Caco-2 (cell line): Measurements from ENCODE around the gene PKD1. TPM values are rescaled to one million over a fixed set of nuclear protein-coding genes. Genes with fewer than 3 reads are reported as not detected.

Experiments used
- BruUV-seq: library from RNA; stranded (reverse); fragments of 400-500 nt; replicated peaks from 2 replicates; lab custom pipeline; 2021; lab: Mats Ljungman, UMichigan
- CTCF ChIA-PET: fragments of 300-600 bp; sonication (Branson Sonifier 250); formaldehyde crosslinking; loops from one replicate; lab custom pipeline; 2022; ENCODE audit warnings: antibody characterized with exemption; lab: Charles Lee
- POLR2A ChIA-PET: fragments of 300-600 bp; sonication (Branson Sonifier 250); formaldehyde crosslinking; loops from one replicate; lab custom pipeline; 2022; ENCODE audit warnings: antibody characterized with exemption; lab: Charles Lee
- DNase-seq, 2 experiments: peaks; one replicate each; pipeline versions ENCODE4 v3.0.0 to v3.0.0-alpha.2; 2020 to 2022
- H3K27me3 ChIP-seq: replicated peaks from 2 replicates; pipeline ENCODE4 v1.6.0; 2011; ENCODE audit warnings: low read length; ENCODE audit not compliant: control insufficient read depth, insufficient read depth
- H3K36me3 ChIP-seq: 2 replicates; pipeline ENCODE4 v1.5.1; 2011; ENCODE audit warnings: low read length; ENCODE audit not compliant: control insufficient read depth, insufficient read depth
- H3K4me1 ChIP-seq: fragments of 250-450 bp; sonication (Bioruptor Pico); 2 replicates; pipeline ENCODE4 v1.5.1; 2020; ENCODE audit warnings: mild to moderate bottlenecking
- H3K4me3 ChIP-seq: 2 replicates; pipeline ENCODE4 v1.5.1; 2011; ENCODE audit warnings: low read depth, mild to moderate bottlenecking, control low read depth, low read length
- H3K9me3 ChIP-seq: fragments of 250-450 bp; sonication (Bioruptor Pico); 2 replicates; pipeline ENCODE4 v1.5.1; 2020; ENCODE audit warnings: mild to moderate bottlenecking, moderate library complexity
- H3K27ac Mint-ChIP-seq: one replicate; pipeline ENCODE4 v1.8.0; 2022; ENCODE audit warnings: mixed read lengths; ENCODE audit not compliant: unreplicated experiment
- H3K27me3 Mint-ChIP-seq: one replicate; pipeline ENCODE4 v1.8.0; 2022; ENCODE audit warnings: mixed read lengths; ENCODE audit not compliant: insufficient read depth, unreplicated experiment
- H3K36me3 Mint-ChIP-seq: one replicate; pipeline ENCODE4 v1.8.0; 2022; ENCODE audit warnings: mild to moderate bottlenecking, mixed read lengths; ENCODE audit not compliant: insufficient read depth, unreplicated experiment
- H3K4me1 Mint-ChIP-seq: one replicate; pipeline ENCODE4 v1.8.0; 2022; ENCODE audit warnings: low read depth, mixed read lengths; ENCODE audit not compliant: unreplicated experiment
- H3K4me3 Mint-ChIP-seq: one replicate; pipeline ENCODE4 v1.8.0; 2022; ENCODE audit warnings: mild to moderate bottlenecking, moderate library complexity, mixed read lengths; ENCODE audit not compliant: unreplicated experiment
- H3K9me3 Mint-ChIP-seq: one replicate; pipeline ENCODE4 v1.8.0; 2022; ENCODE audit warnings: mixed read lengths; ENCODE audit not compliant: unreplicated experiment
- CTCF ChIP-seq, 2 experiments: fragments of 200-600 bp in 1 of 2; IDR thresholded peaks; 1 replicate in 1 of 2; 2 replicates in 1 of 2; pipeline versions ENCODE4 v1.5.1 to v1.8.0; 2011 to 2022; ENCODE audit warnings: antibody characterized with exemption in 1 of 2, control low read depth in 1 of 2, inconsistent platforms in 1 of 2, low read depth in 1 of 2, low read length in 1 of 2, mild to moderate bottlenecking in 1 of 2, moderate library complexity in 1 of 2; ENCODE audit not compliant: insufficient read depth in 1 of 2, severe bottlenecking in 1 of 2, unreplicated experiment in 1 of 2
- intact Hi-C: fragments of 100-400 bp; cut with micrococcal nuclease; formaldehyde crosslinking; loops from one replicate; pipeline ENCODE4 v1.10.0; 2022; ENCODE audit not compliant: unreplicated experiment
- total RNA-seq: library from RNA; stranded (reverse); gene quantifications from 2 replicates; pipeline ENCODE4 v1.2.3, GENCODE V29; 2022

Gene PKD1
- total RNA-seq, 1 experiment from 2014 or later = 70.5 TPM

DNA sequence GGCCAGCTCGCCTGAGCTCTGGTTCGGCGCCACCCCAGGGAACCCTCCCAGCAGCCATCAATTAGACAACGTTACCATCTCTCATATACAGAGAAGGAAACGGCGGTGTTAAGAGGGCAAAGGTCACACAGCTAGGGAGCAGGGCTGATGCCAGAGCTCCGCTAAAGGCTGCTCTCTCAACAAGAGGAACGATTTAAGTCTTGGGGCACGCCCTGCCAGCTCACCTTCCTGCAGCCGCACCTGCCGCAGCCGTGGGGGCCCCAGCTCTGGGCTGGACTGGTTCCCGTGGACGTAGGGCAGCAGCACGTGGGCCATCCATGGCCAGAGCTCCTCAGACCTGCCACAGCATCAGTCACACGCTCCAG lies 43.5 kb downstream of the PKD1 start:
- H3K4me1 ChIP-seq = peaks cover 22% of the 10 kb centered on the region
- Mint-ChIP-seq H3K27me3 (no peaks in the 10 kb centered on the region), H3K36me3 (peaks cover 68% of the 10 kb centered on the region), H3K9me3 (no peaks in the 10 kb centered on the region), H3K4me1 (no peaks in the 10 kb centered on the region), H3K4me3 (peak overlapping the region; percentile 70), H3K27ac (no peak overlapping the region)
- H3K27me3 ChIP-seq = no peaks in the 10 kb centered on the region
- no peak for TF ChIP-seq CTCF (IDR thresholded peaks at IDR 0.05; ENCODE audit: insufficient read depth in 1 of 2, low read depth in 1 of 2, low read length in 1 of 2, severe bottlenecking in 1 of 2, unreplicated experiment in 1 of 2)
- H3K9me3 ChIP-seq = no peaks in the 10 kb centered on the region
- no peaks in the 10 kb centered on the region; the same call in 1 of the 2 replicates for H3K36me3 ChIP-seq
- intact Hi-C loops = no loop called here
- BruUV-seq = no TSS peak
- peak overlapping the region; percentile 62 for H3K4me3 ChIP-seq
- POLR2A ChIA-PET = interaction anchor here (0.5 to 2.0 kb wide), 4 partner anchors 63 to 1740 kb away, joined by 3 to 12 read pairs (median 4); partner anchors contain the start of genes AXIN1, RPS2 and TRAF7
- CTCF ChIA-PET = interaction anchor here (1.2 to 2.1 kb wide), 2 partner anchors 48 to 70 kb away, joined by 6 to 12 read pairs; no protein-coding TSS in a partner anchor
- peak in 1 of 2 experiments; percentile 28 for DNase-seq

DNA sequence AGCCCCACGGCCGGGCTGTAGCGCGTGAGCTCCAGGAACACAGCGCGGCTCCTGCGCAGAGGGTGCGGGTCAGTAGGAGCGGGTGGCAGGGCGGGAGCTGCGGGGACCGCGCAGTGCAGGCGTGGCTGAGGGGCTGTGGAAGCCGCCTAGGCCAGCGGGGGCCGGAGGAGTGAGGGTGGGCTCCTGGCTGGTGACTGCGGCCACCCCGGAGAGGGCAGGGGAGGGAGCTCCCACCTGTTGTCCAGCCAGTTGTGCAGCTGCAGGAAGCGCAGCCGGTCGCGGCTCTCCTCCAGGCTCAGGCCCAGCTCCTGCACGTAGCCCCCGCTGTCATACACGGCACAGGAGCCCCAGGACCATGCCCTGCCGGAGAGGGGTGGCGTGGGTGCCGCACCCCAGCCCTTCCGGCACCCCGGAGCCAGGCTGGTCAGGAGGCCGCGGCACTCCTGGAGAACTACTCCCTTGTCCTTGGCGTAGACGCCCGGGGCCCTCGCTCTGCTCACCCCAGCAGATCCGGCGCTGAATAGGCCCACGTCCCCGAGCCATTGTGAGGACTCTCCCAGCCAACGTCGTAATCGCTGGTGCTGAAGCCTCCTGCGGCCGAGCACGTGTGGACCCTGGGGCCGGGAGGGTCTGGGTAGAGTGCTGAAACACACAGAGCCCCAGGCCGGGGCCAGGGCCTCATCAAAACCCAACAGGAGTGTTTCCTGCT lies 44.0 kb downstream of the PKD1 start:
- POLR2A ChIA-PET = interaction anchor here (0.5 to 2.0 kb wide), 5 partner anchors 63 to 1739 kb away, joined by 3 to 12 read pairs (median 4); partner anchors contain the start of genes AXIN1, ECI1, RPS2 and TRAF7
- H3K4me1 ChIP-seq = peaks cover 22% of the 10 kb centered on the region
- H3K4me3 ChIP-seq = peak overlapping the region; percentile 62
- Mint-ChIP-seq H3K36me3 (peaks cover 68% of the 10 kb centered on the region), H3K27me3 (no peaks in the 10 kb centered on the region), H3K4me3 (peak overlapping the region; percentile 70), H3K27ac (no peak overlapping the region), H3K4me1 (no peaks in the 10 kb centered on the region), H3K9me3 (no peaks in the 10 kb centered on the region)
- no peaks in the 10 kb centered on the region for H3K9me3 ChIP-seq
- H3K27me3 ChIP-seq = no peaks in the 10 kb centered on the region
- CTCF ChIA-PET = interaction anchor here (1.2 to 2.1 kb wide), 2 partner anchors 49 to 69 kb away, joined by 6 to 12 read pairs; no protein-coding TSS in a partner anchor
- no peak for TF ChIP-seq CTCF (IDR thresholded peaks at IDR 0.05; ENCODE audit: insufficient read depth in 1 of 2, low read depth in 1 of 2, low read length in 1 of 2, severe bottlenecking in 1 of 2, unreplicated experiment in 1 of 2)
- intact Hi-C loops = loop anchor here (1.0 to 2.0 kb wide), 2 partner anchors 35 to 68 kb away; no protein-coding TSS in a partner anchor
- BruUV-seq = no TSS peak
- peak in 1 of 2 experiments; percentile 38 for DNase-seq
- H3K36me3 ChIP-seq = no peaks in the 10 kb centered on the region; the same call in 1 of the 2 replicates

- H3K27ac Mint-ChIP-seq = peak overlapping the region; percentile 32
- H3K36me3 Mint-ChIP-seq = peaks cover 66% of the 10 kb centered on the region
- no peaks in the 10 kb centered on the region for H3K9me3 ChIP-seq
- DNase-seq = peak; percentile 94 to 96
- CTCF ChIA-PET = interaction anchor here (0.6 to 2.1 kb wide), 12 partner anchors 12 to 249 kb away, joined by 3 to 18 read pairs (median 4); partner anchors contain the start of genes NTHL1, TRAF7 and TSC2
- TF ChIP-seq CTCF (IDR thresholded peaks at IDR 0.05; ENCODE audit: insufficient read depth in 1 of 2, low read depth in 1 of 2, low read length in 1 of 2, severe bottlenecking in 1 of 2, unreplicated experiment in 1 of 2) = peak; percentile 35 to 69
- no TSS peak for BruUV-seq
- H3K4me1 ChIP-seq = peaks cover 22% of the 10 kb centered on the region
- no peaks in the 10 kb centered on the region for H3K27me3 Mint-ChIP-seq
- H3K4me3 ChIP-seq = peak overlapping the region; percentile 63
- H3K4me3 Mint-ChIP-seq = peak overlapping the region; percentile 70
- no peaks in the 10 kb centered on the region for H3K4me1 Mint-ChIP-seq
- H3K27me3 ChIP-seq = no peaks in the 10 kb centered on the region
- POLR2A ChIA-PET = interaction anchor here (0.5 to 2.0 kb wide), 9 partner anchors 38 to 1559 kb away, joined by 3 to 12 read pairs (median 5); partner anchors contain the start of genes ECI1, RPS2, TEDC2 and TRAF7
- intact Hi-C loops = loop anchor here (1.0 to 2.0 kb wide), 2 partner anchors 34 to 68 kb away; no protein-coding TSS in a partner anchor
- no peaks in the 10 kb centered on the region for H3K9me3 Mint-ChIP-seq
- H3K36me3 ChIP-seq = no peaks in the 10 kb centered on the region; the same call in 1 of the 2 replicates
These were observed 44.7 kb downstream of the PKD1 start for GRCh38 chr16:2090777-2091546.
